ENCODE data around the gene LSR. TPM values are rescaled to one million over a fixed set of nuclear protein-coding genes. Genes with fewer than 3 reads are reported as not detected.

Gene LSR
- total and polyA plus RNA-seq, 12 donors, result 8.2 to 106 (median 58.7) TPM

DNA sequence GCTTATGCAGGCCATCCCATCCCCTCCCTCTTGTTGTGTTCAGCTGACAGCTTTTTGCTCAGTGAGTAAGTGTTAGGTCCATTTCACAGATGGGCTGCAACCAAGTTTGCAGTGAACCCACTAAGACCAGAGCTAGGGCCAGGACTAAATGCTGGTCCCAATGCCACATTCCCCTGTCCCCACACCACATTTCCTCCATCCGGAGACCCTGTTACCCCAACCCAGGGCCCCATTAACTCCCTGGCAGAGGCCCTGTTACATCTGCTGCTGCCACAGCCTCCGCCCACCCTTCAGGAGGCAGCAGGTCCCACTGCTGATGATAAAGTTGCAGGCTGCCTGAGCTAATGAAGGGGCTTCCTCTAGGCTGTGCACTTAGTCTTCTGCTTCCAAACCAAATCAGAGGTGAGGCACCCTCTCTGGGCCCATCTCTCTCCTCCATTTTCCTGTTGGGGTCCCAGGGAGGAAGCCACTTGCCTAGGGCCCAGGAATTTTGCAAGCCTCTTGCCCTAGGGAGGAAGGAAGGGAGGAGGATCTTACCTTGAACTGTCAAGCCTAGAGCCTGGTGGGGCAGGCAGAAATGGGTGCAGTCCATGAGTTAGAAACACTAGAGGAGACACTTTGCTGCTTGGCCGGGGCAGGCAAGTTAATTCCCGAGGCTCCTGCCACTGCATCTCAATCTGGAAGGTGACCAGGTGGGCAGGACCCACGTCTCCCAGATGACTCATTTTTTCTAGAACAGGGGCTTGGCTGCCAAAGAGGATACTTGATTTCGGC lies 16.5 kb downstream of the LSR start:
- DNase-seq, result peak; percentile 59 to 81 (median 73)
- peak overlapping the region in 3 of 5 donors; percentile 94 to 99 (median 98) for H3K27ac ChIP-seq
- no peak for TF ChIP-seq POLR2A (IDR thresholded peaks at IDR 0.05)
- TF ChIP-seq, protein P1, sequence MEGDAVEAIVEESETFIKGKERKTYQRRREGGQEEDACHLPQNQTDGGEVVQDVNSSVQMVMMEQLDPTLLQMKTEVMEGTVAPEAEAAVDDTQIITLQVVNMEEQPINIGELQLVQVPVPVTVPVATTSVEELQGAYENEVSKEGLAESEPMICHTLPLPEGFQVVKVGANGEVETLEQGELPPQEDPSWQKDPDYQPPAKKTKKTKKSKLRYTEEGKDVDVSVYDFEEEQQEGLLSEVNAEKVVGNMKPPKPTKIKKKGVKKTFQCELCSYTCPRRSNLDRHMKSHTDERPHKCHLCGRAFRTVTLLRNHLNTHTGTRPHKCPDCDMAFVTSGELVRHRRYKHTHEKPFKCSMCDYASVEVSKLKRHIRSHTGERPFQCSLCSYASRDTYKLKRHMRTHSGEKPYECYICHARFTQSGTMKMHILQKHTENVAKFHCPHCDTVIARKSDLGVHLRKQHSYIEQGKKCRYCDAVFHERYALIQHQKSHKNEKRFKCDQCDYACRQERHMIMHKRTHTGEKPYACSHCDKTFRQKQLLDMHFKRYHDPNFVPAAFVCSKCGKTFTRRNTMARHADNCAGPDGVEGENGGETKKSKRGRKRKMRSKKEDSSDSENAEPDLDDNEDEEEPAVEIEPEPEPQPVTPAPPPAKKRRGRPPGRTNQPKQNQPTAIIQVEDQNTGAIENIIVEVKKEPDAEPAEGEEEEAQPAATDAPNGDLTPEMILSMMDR (IDR thresholded peaks at IDR 0.05), result no peak
- intact Hi-C loops (cut with DNase I), result loop anchor here in 1 of 2 donors (5.0 kb wide), 1 partner anchor 123 kb away; the partner anchor contains the start of gene FXYD7
- H3K27me3 ChIP-seq, result no peaks in the 10 kb centered on the region
- peaks cover 14 to 36% of the 10 kb centered on the region in 2 donors for H3K4me1 ChIP-seq (replicated peaks in 1 of 2)
- H3K4me3 ChIP-seq, result no peak overlapping the region
- 19 to 51% (median 46%) methylated on average over 3 to 6 of the region's 6 CpGs for WGBS, 4 donors
- no peaks in the 10 kb centered on the region for H3K9me3 ChIP-seq (replicated peaks in 1 of 3)
- peaks cover 0 to 3% of the 10 kb centered on the region in 2 donors for H3K36me3 ChIP-seq (replicated peaks in 1 of 2)

DNA sequence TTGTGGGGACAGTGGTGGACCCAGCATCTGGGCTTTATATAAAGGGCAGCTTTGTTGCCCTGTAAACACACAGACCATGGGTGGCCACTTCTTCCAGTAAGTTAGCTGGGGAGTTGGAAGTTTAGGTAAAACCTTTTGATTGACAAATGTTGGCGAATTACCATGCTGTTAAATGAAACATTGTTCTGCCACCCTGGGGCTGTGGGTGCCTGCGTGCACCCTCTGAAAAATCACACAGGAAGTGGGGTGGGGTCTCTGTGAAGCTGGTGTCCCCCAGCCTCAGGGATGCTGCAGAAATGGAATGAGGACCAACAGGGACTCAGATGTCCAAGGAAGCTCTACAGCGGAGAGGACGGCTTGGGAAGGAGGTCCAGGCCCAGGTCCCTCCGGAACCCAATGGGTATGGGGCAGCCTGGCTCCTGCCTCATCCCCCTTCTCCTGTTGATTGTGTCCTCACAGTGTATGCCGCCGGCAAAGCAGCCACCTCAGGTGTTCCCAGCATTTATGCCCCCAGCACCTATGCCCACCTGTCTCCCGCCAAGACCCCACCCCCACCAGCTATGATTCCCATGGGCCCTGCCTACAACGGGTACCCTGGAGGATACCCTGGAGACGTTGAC lies 17.2 kb downstream of the LSR start:
- intact Hi-C loops (cut with DNase I), result loop anchor here in 1 of 2 donors (5.0 kb wide), 1 partner anchor 124 kb away; the partner anchor contains the start of gene FXYD7

GRCh38 chr19:35266520-35267352 lies 17.9 kb downstream of the LSR start:
- peaks cover 0 to 17% of the 10 kb centered on the region in 2 donors for H3K36me3 ChIP-seq (replicated peaks in 1 of 2)
- H3K9me3 ChIP-seq (replicated peaks in 1 of 3), result no peaks in the 10 kb centered on the region
- H3K27me3 ChIP-seq, result no peaks in the 10 kb centered on the region
- intact Hi-C loops (cut with DNase I), result loop anchor here in 1 of 2 donors (5.0 kb wide), 1 partner anchor 124 kb away; the partner anchor contains the start of gene FXYD7
- H3K4me1 ChIP-seq (replicated peaks in 1 of 2), result peaks cover 14 to 39% of the 10 kb centered on the region in 2 donors
- H3K4me3 ChIP-seq, result peak overlapping the region in 2 of 4 donors; percentile 81 to 87
- 0 to 33% (median 32%) methylated on average over 3 to 39 of the region's 39 CpGs; no CpG with 5 or more reads in 1 of the 4 donors for WGBS, 4 donors
- peak overlapping the region; percentile 90 to 99 (median 94) for H3K27ac ChIP-seq
- peak; percentile 54 to 75 (median 68) for DNase-seq
- no peak for TF ChIP-seq POLR2A (IDR thresholded peaks at IDR 0.05)
- TF ChIP-seq, protein P1 (IDR thresholded peaks at IDR 0.05), result peak in 1 of 6 experiments; percentile 10

More for the DNA sequence above, 17.2 kb downstream of the LSR start:
- no peaks in the 10 kb centered on the region for H3K9me3 ChIP-seq (replicated peaks in 1 of 3)
- H3K4me3 ChIP-seq, result no peak overlapping the region
- H3K27me3 ChIP-seq, result no peaks in the 10 kb centered on the region
- peak overlapping the region in 3 of 5 donors; percentile 94 to 99 (median 98) for H3K27ac ChIP-seq
- 69 to 85% (median 78%) methylated on average over 2 to 10 of the region's 10 CpGs for WGBS, 4 donors
- peak; percentile 20 to 64 (median 46) for DNase-seq
- H3K36me3 ChIP-seq (replicated peaks in 1 of 2), result peaks cover 0 to 10% of the 10 kb centered on the region in 2 donors
- TF ChIP-seq, protein P1 (IDR thresholded peaks at IDR 0.05), result no peak
- no peak for TF ChIP-seq POLR2A (IDR thresholded peaks at IDR 0.05)
- peaks cover 14 to 39% of the 10 kb centered on the region in 2 donors for H3K4me1 ChIP-seq (replicated peaks in 1 of 2)
